Spleen (tissue), 11 donors: Measurements from ENCODE around the gene WAC. TPM values are rescaled to one million over a fixed set of nuclear protein-coding genes. Genes with fewer than 3 reads are reported as not detected.
A peak's percentile ranks its signal among the peaks of the same experiment; 100 is the strongest.

ENCODE experiments used
- DNase-seq: peaks from one replicate; pipeline ENCODE4 v3.0.0-alpha.2; 2020
- H3K27ac ChIP-seq, 8 donors: fragments of 200-600 bp; sonication (generic) in 7 of 8; 1 replicate in 4 of 8; 2 replicates in 4 of 8; pipeline versions ENCODE4 v1.5.0 to v1.8.0; 2016 to 2021; ENCODE audit warnings: inconsistent platforms in 4 of 8, mild to moderate bottlenecking in 4 of 8, moderate library complexity in 1 of 8
- H3K27me3 ChIP-seq, 7 donors: fragments of 200-600 bp; sonication (generic) in 6 of 7; replicated peaks in 1 of 7; 1 replicate in 4 of 7; 2 replicates in 3 of 7; pipeline versions ENCODE4 v1.5.0 to v1.8.0; 2016 to 2021; ENCODE audit warnings: inconsistent platforms in 3 of 7, mild to moderate bottlenecking in 1 of 7
- H3K36me3 ChIP-seq, 6 donors: fragments of 200-600 bp; sonication (generic) in 5 of 6; 1 replicate in 4 of 6; 2 replicates in 2 of 6; pipeline versions ENCODE4 v1.5.0 to v1.8.0; 2016 to 2021; ENCODE audit warnings: inconsistent platforms in 2 of 6
- H3K4me1 ChIP-seq, 6 donors: fragments of 200-600 bp; sonication (generic) in 5 of 6; 1 replicate in 3 of 6; 2 replicates in 3 of 6; pipeline versions ENCODE4 v1.5.0 to v1.8.0; 2016 to 2021; ENCODE audit warnings: inconsistent platforms in 3 of 6
- H3K4me3 ChIP-seq, 8 donors: fragments of 200-600 bp; sonication (generic) in 7 of 8; 1 replicate in 4 of 8; 2 replicates in 4 of 8; pipeline versions ENCODE4 v1.5.0 to v1.8.0; 2016 to 2021; ENCODE audit warnings: inconsistent platforms in 4 of 8, mild to moderate bottlenecking in 4 of 8, moderate library complexity in 2 of 8
- H3K9me3 ChIP-seq, 8 donors: fragments of 200-600 bp; sonication (generic) in 7 of 8; 1 replicate in 4 of 8; 2 replicates in 4 of 8; pipeline versions ENCODE4 v1.5.0 to v1.8.0; 2016 to 2021; ENCODE audit warnings: inconsistent platforms in 4 of 8
- POLR2A ChIP-seq, 3 donors: fragments of 450-650 bp; IDR thresholded peaks; one replicate each; pipeline ENCODE4 v1.5.1; 2017; ENCODE audit warnings: antibody characterized with exemption in 3 of 3, mild to moderate bottlenecking in 1 of 3
- POLR2AphosphoS5 ChIP-seq, 3 donors: sonication (generic); formaldehyde crosslinking; IDR thresholded peaks; one replicate each; pipeline ENCODE4 v1.5.1; 2017; ENCODE audit warnings: antibody characterized with exemption in 3 of 3
- WGBS, 5 donors: extraction: QIAGEN DNeasy Blood & Tissue Kit in 3 of 5; methylation state at CpG; one replicate each; pipeline versions ENCODE4 v1.1.5 to v1.1.7; 2013 to 2018; 5-methylcytosine and 5-hydroxymethylcytosine counted together
- intact Hi-C: fragments of 100-400 bp; cut with DNase I; formaldehyde crosslinking; loops from one replicate; pipeline ENCODE4 v1.15.0; 2023; ENCODE audit warnings: low total_unique reads
- polyA plus RNA-seq, 3 donors: library from polyadenylated mRNA; stranded (reverse); fragments of 200-250 nt; gene quantifications; one replicate each; pipeline ENCODE4 v1.2.1, GENCODE V29; 2013
- total RNA-seq, 7 donors: library from RNA; depleted of rRNA in 3 of 7; stranded (reverse); fragments of >200 nt in 3 of 7; fragmentation: NEBNext Ultra II Directional in 4 of 7; extraction: Animal tissue kit (Norgen Biotek cat#: 25700) in 4 of 7; gene quantifications; one replicate each; pipeline versions ENCODE4 v1.1.0 to v1.2.1, GENCODE V29; 2016 to 2021
- TF ChIP-seq, protein P1 (sequence below), 11 experiments: fragments of 200-600 bp in 7 of 11; fragments of 450-650 bp in 4 of 11; sonication (generic) in 4 of 11; IDR thresholded peaks in 8 of 11; conservative IDR thresholded peaks in 3 of 11; 1 replicate in 7 of 11; 2 replicates in 4 of 11; pipeline versions ENCODE4 v1.4.0 to v1.8.0; 2016 to 2021; ENCODE audit warnings: antibody characterized with exemption in 11 of 11, inconsistent platforms in 4 of 11, mild to moderate bottlenecking in 1 of 11
- donor health status: healthy with polysubstance abuse.
- donor health status: DM: no; HTN: no; CAD: no; lungs with moderate emphysema.
- donor health status: DM: no; HTN: no; CAD: no.
- donor health status: Bipolar disorder and iron deficiency.
- donor health status: healthy.
- donor health status: DM: no; HTN: no; CAD: no.
- donor health status: DM: yes; HTN: yes; CAD: no.

The WAC gene
- total and polyA plus RNA-seq, 10 donors = 29.6 to 181 (median 142) TPM

DNA sequence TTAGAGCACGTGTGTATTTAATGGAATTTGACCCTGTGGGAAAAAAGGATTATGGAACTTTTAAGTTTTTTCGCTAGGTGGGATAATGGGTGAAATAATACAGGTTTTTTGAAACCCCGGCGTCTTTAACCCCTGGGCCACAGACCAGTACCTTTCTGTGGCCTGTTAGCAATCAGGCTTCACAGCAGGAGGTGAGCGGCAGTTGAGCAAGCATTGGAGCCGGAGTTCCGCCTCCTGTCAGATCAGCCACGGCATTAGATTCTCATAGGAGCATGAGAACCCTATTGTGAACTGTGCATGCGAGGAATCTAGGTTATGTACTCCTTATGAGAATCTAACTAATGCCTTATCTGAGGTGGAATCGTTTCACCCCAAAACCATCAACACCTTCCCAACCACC is 28.6 kb downstream of the WAC start:
- peaks cover 43 to 100% (median 77%) of the 10 kb centered on the region in 6 donors for H3K4me1 ChIP-seq
- 96 to 99% (median 97%) methylated on average over 10 of the region's 10 CpGs for WGBS, 5 donors
- intact Hi-C loops = no loop called here
- no peaks in the 10 kb centered on the region for H3K27me3 ChIP-seq
- DNase-seq = no peak
- H3K4me3 ChIP-seq = no peak overlapping the region
- no peak overlapping the region for H3K27ac ChIP-seq
- H3K36me3 ChIP-seq = peaks cover 0 to 72% (median 16%) of the 10 kb centered on the region in 6 donors
- H3K9me3 ChIP-seq = no peaks in the 10 kb centered on the region
- TF ChIP-seq, protein P1, sequence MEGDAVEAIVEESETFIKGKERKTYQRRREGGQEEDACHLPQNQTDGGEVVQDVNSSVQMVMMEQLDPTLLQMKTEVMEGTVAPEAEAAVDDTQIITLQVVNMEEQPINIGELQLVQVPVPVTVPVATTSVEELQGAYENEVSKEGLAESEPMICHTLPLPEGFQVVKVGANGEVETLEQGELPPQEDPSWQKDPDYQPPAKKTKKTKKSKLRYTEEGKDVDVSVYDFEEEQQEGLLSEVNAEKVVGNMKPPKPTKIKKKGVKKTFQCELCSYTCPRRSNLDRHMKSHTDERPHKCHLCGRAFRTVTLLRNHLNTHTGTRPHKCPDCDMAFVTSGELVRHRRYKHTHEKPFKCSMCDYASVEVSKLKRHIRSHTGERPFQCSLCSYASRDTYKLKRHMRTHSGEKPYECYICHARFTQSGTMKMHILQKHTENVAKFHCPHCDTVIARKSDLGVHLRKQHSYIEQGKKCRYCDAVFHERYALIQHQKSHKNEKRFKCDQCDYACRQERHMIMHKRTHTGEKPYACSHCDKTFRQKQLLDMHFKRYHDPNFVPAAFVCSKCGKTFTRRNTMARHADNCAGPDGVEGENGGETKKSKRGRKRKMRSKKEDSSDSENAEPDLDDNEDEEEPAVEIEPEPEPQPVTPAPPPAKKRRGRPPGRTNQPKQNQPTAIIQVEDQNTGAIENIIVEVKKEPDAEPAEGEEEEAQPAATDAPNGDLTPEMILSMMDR (IDR thresholded peaks at IDR 0.05 in 8 of 11, conservative IDR thresholded peaks at IDR 0.05 in 3 of 11) = no peak
- TF ChIP-seq POLR2AphosphoS5 (IDR thresholded peaks at IDR 0.05) = no peak
- TF ChIP-seq POLR2A (IDR thresholded peaks at IDR 0.05) = no peak

DNA sequence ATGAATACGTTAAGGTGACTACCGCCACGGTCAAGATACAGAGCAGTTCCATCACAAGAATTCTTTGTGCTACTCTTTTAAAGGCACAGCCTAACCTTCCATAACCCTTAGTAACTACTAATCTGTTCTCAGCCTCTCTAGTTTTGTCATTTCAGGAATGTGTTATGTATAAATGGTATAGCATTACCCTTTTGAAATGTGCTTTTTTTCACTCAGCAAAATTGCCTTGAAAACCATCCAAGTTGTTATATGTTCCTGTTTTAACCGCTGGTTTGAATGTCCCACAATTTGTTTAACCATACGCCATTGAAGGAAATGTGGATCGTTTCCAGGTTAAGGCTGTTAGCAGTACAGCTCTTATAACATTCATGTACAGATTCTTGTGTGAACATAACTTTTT is 32.0 kb downstream of the WAC start:
- H3K36me3 ChIP-seq = peaks cover 0 to 85% (median 20%) of the 10 kb centered on the region in 6 donors
- no peak for TF ChIP-seq POLR2A (IDR thresholded peaks at IDR 0.05)
- TF ChIP-seq, protein P1 (IDR thresholded peaks at IDR 0.05 in 8 of 11, conservative IDR thresholded peaks at IDR 0.05 in 3 of 11) = no peak
- no peak overlapping the region for H3K4me3 ChIP-seq
- H3K27me3 ChIP-seq = no peaks in the 10 kb centered on the region
- 27 to 67% (median 40%) methylated on average over 6 of the region's 6 CpGs for WGBS, 5 donors
- peaks cover 23 to 100% (median 74%) of the 10 kb centered on the region in 6 donors for H3K4me1 ChIP-seq
- intact Hi-C loops = no loop called here
- no peak for DNase-seq
- H3K27ac ChIP-seq = peak overlapping the region in 2 of 8 donors; percentile 4 to 16
- no peaks in the 10 kb centered on the region for H3K9me3 ChIP-seq

DNA sequence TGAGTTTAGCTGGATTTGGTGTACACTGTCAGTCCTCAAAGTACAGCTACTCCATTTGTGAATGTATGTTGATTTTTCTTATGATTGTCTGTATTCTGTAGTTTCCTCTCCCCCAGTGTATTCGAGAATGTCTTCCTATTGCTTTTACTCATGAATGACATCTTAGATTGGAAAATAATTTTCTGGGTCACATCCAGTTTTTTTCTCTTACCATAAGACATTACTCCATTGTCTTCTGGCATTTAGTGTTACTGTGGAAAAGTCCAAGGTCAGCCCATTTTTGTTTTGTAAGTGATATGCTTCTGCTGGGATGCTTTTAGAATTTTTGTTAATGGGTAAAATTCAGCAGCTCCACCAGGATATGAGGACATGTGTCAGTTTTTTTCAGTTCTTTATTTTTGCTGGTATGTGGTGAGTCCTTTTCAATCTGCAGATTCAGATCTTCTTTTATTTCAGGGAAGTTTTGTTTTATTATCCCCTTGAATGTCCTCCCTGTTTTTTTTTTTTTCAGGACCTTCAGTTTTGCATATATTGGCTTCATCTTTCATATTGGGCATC is 33.6 kb downstream of the WAC start:
- DNase-seq = no peak
- peaks cover 23 to 100% (median 72%) of the 10 kb centered on the region in 6 donors for H3K4me1 ChIP-seq
- 25 to 50% (median 37%) methylated on average over 1 of the region's 1 CpG for WGBS, 5 donors

DNA sequence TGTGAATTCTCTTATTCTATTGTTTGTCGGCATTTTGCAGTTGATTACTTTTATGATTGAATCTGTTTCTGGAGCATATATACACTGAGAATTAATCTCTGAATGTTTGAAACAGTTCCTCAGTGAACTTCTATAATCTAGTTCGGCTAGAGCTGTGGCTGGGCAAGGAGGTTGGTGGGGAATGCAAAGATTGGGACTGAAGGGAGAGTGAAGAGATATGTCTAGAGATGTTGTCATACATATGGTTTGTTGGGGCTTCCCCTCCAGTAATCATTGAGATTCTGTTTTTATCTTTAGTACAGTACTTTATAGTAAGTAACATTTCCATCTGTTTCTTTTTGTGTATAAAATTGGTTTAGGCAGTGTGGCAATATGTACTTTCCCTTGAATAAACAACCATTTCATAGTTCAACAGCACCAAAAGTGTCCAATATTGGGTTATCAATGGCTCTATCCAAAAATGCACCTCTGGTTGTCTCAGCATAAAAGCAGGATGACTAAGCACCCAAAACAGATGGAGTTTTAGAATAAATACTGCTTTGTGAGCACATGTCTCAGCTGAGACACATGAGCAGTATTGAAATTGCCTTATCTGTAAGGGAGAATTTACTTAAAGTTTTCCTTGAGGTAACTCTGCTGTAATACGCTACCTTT is 36.7 kb downstream of the WAC start:
- no peak overlapping the region for H3K4me3 ChIP-seq
- peaks cover 0 to 83% (median 11%) of the 10 kb centered on the region in 6 donors for H3K36me3 ChIP-seq
- H3K27ac ChIP-seq = peak overlapping the region in 1 of 8 donors; percentile 25
- intact Hi-C loops = no loop called here
- no peaks in the 10 kb centered on the region for H3K9me3 ChIP-seq
- WGBS, 5 donors = 34 to 90% (median 48%) methylated on average over 3 of the region's 3 CpGs
- H3K4me1 ChIP-seq = peaks cover 22 to 100% (median 83%) of the 10 kb centered on the region in 6 donors
- DNase-seq = no peak
- TF ChIP-seq POLR2A (IDR thresholded peaks at IDR 0.05) (no peak), POLR2AphosphoS5 (IDR thresholded peaks at IDR 0.05) (no peak)
- TF ChIP-seq, protein P1 (IDR thresholded peaks at IDR 0.05 in 8 of 11, conservative IDR thresholded peaks at IDR 0.05 in 3 of 11) = no peak
- no peaks in the 10 kb centered on the region for H3K27me3 ChIP-seq

More for the DNA sequence above, 33.6 kb downstream of the WAC start:
- no peak for TF ChIP-seq POLR2A (IDR thresholded peaks at IDR 0.05)
- TF ChIP-seq POLR2AphosphoS5 (IDR thresholded peaks at IDR 0.05) = no peak
- TF ChIP-seq, protein P1 (IDR thresholded peaks at IDR 0.05 in 8 of 11, conservative IDR thresholded peaks at IDR 0.05 in 3 of 11) = no peak
- Histone ChIP-seq H3K9me3 (no peaks in the 10 kb centered on the region), H3K4me3 (no peak overlapping the region), H3K27ac (peak overlapping the region in 1 of 8 donors; percentile 53), H3K36me3 (peaks cover 0 to 82% (median 14%) of the 10 kb centered on the region in 6 donors), H3K27me3 (no peaks in the 10 kb centered on the region)
- intact Hi-C loops = no loop called here
